Gastrocnemius medialis (tissue), 4 donors: ENCODE data around the gene OR10A3.

ENCODE experiments used
- CTCF ChIP-seq, 5 experiments: fragments of 450-650 bp in 3 of 5; fragments of 200-600 bp in 2 of 5; sonication (generic) in 2 of 5; IDR thresholded peaks in 4 of 5; conservative IDR thresholded peaks in 1 of 5; 1 replicate in 4 of 5; 2 replicates in 1 of 5; pipeline ENCODE4 v1.5.1; 2016 to 2019; ENCODE audit warnings: antibody characterized with exemption in 5 of 5, mild to moderate bottlenecking in 3 of 5, moderate library complexity in 3 of 5
- POLR2A ChIP-seq, 2 donors: fragments of 450-650 bp; IDR thresholded peaks; one replicate each; pipeline ENCODE4 v1.6.1; 2017; ENCODE audit warnings: antibody characterized with exemption in 2 of 2, mild to moderate bottlenecking in 2 of 2, moderate library complexity in 2 of 2

DNA sequence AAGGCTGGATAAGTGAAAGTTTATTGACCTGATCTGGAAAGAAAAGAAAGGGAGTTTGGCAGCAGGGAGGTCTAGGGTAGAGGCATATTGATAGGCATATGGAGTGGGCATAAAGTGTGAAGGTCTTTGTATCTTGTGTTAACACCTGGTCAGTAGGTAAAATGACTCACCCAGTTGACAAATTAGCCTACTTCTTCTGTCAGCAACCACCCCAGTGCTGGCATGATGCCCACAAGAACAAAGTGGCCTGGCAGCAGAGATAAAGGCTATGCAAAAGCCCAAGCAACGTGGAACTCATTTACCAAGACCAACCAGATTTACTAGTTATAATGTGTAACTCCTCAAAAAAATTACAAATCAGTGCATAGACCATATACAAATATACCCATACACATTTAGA lies 4.9 kb downstream of the OR10A3 start:
- no peak for TF ChIP-seq CTCF (IDR thresholded peaks at IDR 0.05 in 4 of 5, conservative IDR thresholded peaks at IDR 0.05 in 1 of 5)
- TF ChIP-seq POLR2A (IDR thresholded peaks at IDR 0.05), result no peak
